Liver (tissue), 9 donors: ENCODE results near the gene BIRC7. TPM values are rescaled to one million over a fixed set of nuclear protein-coding genes. Genes with fewer than 3 reads are reported as not detected.

Experiments used
- DNase-seq: peaks from one replicate; pipeline ENCODE4 v3.0.0-alpha.2; 2017; ENCODE audit warnings: low spot score
- H3K27ac ChIP-seq, 2 donors: one replicate each; pipeline ENCODE4 v1.7.0; 2013; ENCODE audit warnings: inconsistent platforms in 2 of 2, low read length in 2 of 2, control low read depth in 1 of 2, low read depth in 1 of 2, mild to moderate bottlenecking in 1 of 2
- H3K27me3 ChIP-seq, 4 donors: one replicate each; pipeline versions ENCODE4 v1.6.1 to v1.7.0; 2013; ENCODE audit warnings: low read length in 3 of 4, inconsistent platforms in 1 of 4, mild to moderate bottlenecking in 1 of 4, moderate library complexity in 1 of 4; ENCODE audit not compliant: control insufficient read depth in 4 of 4, insufficient read depth in 4 of 4
- H3K36me3 ChIP-seq, 4 donors: one replicate each; pipeline versions ENCODE4 v1.6.1 to v1.7.0; 2013; ENCODE audit warnings: low read length in 3 of 4, mild to moderate bottlenecking in 3 of 4, low read depth in 1 of 4, moderate library complexity in 1 of 4; ENCODE audit not compliant: control insufficient read depth in 4 of 4, insufficient read depth in 3 of 4
- H3K4me1 ChIP-seq, 4 donors: one replicate each; pipeline versions ENCODE4 v1.6.1 to v1.7.0; 2013; ENCODE audit warnings: low read length in 3 of 4, mild to moderate bottlenecking in 3 of 4, moderate library complexity in 1 of 4; ENCODE audit not compliant: control insufficient read depth in 4 of 4, insufficient read depth in 4 of 4
- H3K4me3 ChIP-seq, 3 donors: one replicate each; pipeline versions ENCODE4 v1.6.1 to v1.7.0; 2013; ENCODE audit warnings: low read length in 3 of 3, control low read depth in 1 of 3, low read depth in 1 of 3, mild to moderate bottlenecking in 1 of 3
- H3K9ac ChIP-seq, 2 donors: one replicate each; pipeline ENCODE4 v1.7.0; 2013; ENCODE audit warnings: low read length in 2 of 2, mild to moderate bottlenecking in 2 of 2, moderate library complexity in 2 of 2, control low read depth in 1 of 2, low read depth in 1 of 2
- H3K9me3 ChIP-seq, 4 donors: one replicate each; pipeline versions ENCODE4 v1.6.1 to v1.7.0; 2013; ENCODE audit warnings: low read length in 3 of 4; ENCODE audit not compliant: control insufficient read depth in 4 of 4
- ATF3 ChIP-seq: IDR thresholded peaks from 2 replicates; pipeline ENCODE4 v1.6.1; 2016; ENCODE audit warnings: antibody characterized with exemption
- CTCF ChIP-seq: fragments of 150-350 bp; IDR thresholded peaks from 2 replicates; pipeline ENCODE4 v1.5.1; 2017; ENCODE audit warnings: improper control_type of control experiment, low read depth, low read length; ENCODE audit not compliant: missing input control
- EGR1 ChIP-seq, 2 donors: IDR thresholded peaks; 2 replicates each; pipeline ENCODE4 v1.6.1; 2016 to 2018; ENCODE audit warnings: antibody characterized with exemption in 2 of 2, low read depth in 2 of 2
- FOXA1 ChIP-seq: IDR thresholded peaks from 2 replicates; pipeline ENCODE4 v1.6.1; 2016; ENCODE audit warnings: antibody characterized with exemption
- FOXA2 ChIP-seq: IDR thresholded peaks from 2 replicates; pipeline ENCODE4 v1.6.1; 2016; ENCODE audit warnings: antibody characterized with exemption
- GABPA ChIP-seq, 2 donors: IDR thresholded peaks in 1 of 2; conservative IDR thresholded peaks in 1 of 2; 2 replicates each; pipeline ENCODE4 v1.6.1; 2016; ENCODE audit warnings: antibody characterized with exemption in 2 of 2, mild to moderate bottlenecking in 1 of 2, moderate library complexity in 1 of 2
- HNF4A ChIP-seq, 2 donors: conservative IDR thresholded peaks; 2 replicates each; pipeline ENCODE4 v1.6.1; 2016; ENCODE audit warnings: antibody characterized with exemption in 2 of 2, mild to moderate bottlenecking in 2 of 2
- HNF4G ChIP-seq: IDR thresholded peaks from 2 replicates; pipeline ENCODE4 v1.6.1; 2016; ENCODE audit warnings: antibody characterized with exemption
- JUND ChIP-seq, 2 donors: IDR thresholded peaks; 2 replicates each; pipeline ENCODE4 v1.6.1; 2016; ENCODE audit warnings: antibody characterized with exemption in 2 of 2
- MAX ChIP-seq: IDR thresholded peaks from 2 replicates; pipeline ENCODE4 v1.6.1; 2016; ENCODE audit warnings: antibody characterized with exemption
- NR2F2 ChIP-seq: IDR thresholded peaks from 2 replicates; pipeline ENCODE4 v1.6.1; 2016; ENCODE audit warnings: antibody characterized with exemption
- RAD21 ChIP-seq, 2 donors: IDR thresholded peaks; 2 replicates each; pipeline ENCODE4 v1.6.1; 2016; ENCODE audit warnings: antibody characterized with exemption in 2 of 2, mild to moderate bottlenecking in 2 of 2
- REST ChIP-seq: IDR thresholded peaks from 2 replicates; pipeline ENCODE4 v1.6.1; 2016; ENCODE audit warnings: antibody characterized with exemption, mild to moderate bottlenecking
- RXRA ChIP-seq, 2 donors: IDR thresholded peaks; 2 replicates each; pipeline ENCODE4 v1.6.1; 2017 to 2018; ENCODE audit warnings: antibody characterized with exemption in 2 of 2, mild to moderate bottlenecking in 1 of 2
- SP1 ChIP-seq: IDR thresholded peaks from 2 replicates; pipeline ENCODE4 v1.6.1; 2018; ENCODE audit warnings: antibody characterized with exemption, mild to moderate bottlenecking
- TAF1 ChIP-seq: conservative IDR thresholded peaks from 2 replicates; pipeline ENCODE4 v1.6.1; 2016; ENCODE audit warnings: antibody characterized with exemption, mild to moderate bottlenecking
- YY1 ChIP-seq: IDR thresholded peaks from 2 replicates; pipeline ENCODE4 v1.6.1; 2016; ENCODE audit warnings: antibody characterized with exemption, mild to moderate bottlenecking
- ZBTB33 ChIP-seq: IDR thresholded peaks from 2 replicates; pipeline ENCODE4 v1.6.1; 2016; ENCODE audit warnings: antibody characterized with exemption
- WGBS: extraction: QIAGEN DNeasy Blood & Tissue Kit; methylation state at CpG from one replicate; pipeline ENCODE4 v1.1.7; 2013; 5-methylcytosine and 5-hydroxymethylcytosine counted together
- polyA plus RNA-seq, 2 donors: library from polyadenylated mRNA; stranded (reverse) in 1 of 2; unstranded in 1 of 2; fragments of 200-250 nt in 1 of 2; fragments of >200 nt in 1 of 2; fragmentation: Nextera tagmentation in 1 of 2; extraction: Ambion mirVana in 1 of 2; gene quantifications; one replicate each; pipeline versions ENCODE4 v1.2.1 to v1.2.3, GENCODE V29; 2013 to 2015
- total RNA-seq, 2 donors: library from RNA; depleted of rRNA; stranded (reverse); fragments of >200 nt; gene quantifications; one replicate each; pipeline ENCODE4 v1.2.3, GENCODE V29; 2014
- donor health status: healthy.
- donor health status: healthy.
- donor health status: healthy.
- donor health status: healthy.
- donor health status: healthy.

BIRC7 gene
- total and polyA plus RNA-seq, 4 donors = 0.23 TPM; not detected in 3

- Histone ChIP-seq H3K9me3 (no peaks in the 10 kb centered on the region), H3K36me3 (no peaks in the 10 kb centered on the region), H3K4me3 (no peak overlapping the region), H3K4me1 (peaks cover 0 to 4% (median 1%) of the 10 kb centered on the region in 4 donors), H3K27ac (no peak overlapping the region), H3K9ac (no peak overlapping the region), H3K27me3 (peaks cover 0 to 4% (median 2%) of the 10 kb centered on the region in 4 donors)
- TF ChIP-seq REST (no peak), ZBTB33 (no peak), HNF4G (no peak), FOXA1 (no peak), JUND (IDR thresholded peaks at IDR 0.05) (no peak), CTCF (no peak), RXRA (IDR thresholded peaks at IDR 0.05) (no peak), MAX (no peak), TAF1 (no peak), HNF4A (conservative IDR thresholded peaks at IDR 0.05) (no peak), EGR1 (IDR thresholded peaks at IDR 0.05; ENCODE audit: low read depth in 2 of 2) (no peak), YY1 (no peak), GABPA (IDR thresholded peaks at IDR 0.05 in 1 of 2, conservative IDR thresholded peaks at IDR 0.05 in 1 of 2) (no peak), FOXA2 (no peak), RAD21 (IDR thresholded peaks at IDR 0.05) (no peak), ATF3 (no peak), SP1 (no peak), NR2F2 (no peak)
- WGBS = 62% methylated on average over 13 of the region's 13 CpGs
- DNase-seq = no peak
These were observed 6.9 kb upstream of the BIRC7 start for GRCh38 chr20:63228806-63229205.
